MM.1S (cell line): ENCODE results near the gene CDON.

Experiments used
- CTCF ChIP-seq: fragments of 300-600 bp; sonication (generic); IDR thresholded peaks from 2 replicates; pipeline ENCODE4 v1.5.1; 2016; ENCODE audit warnings: antibody characterized with exemption, low read length, mixed read lengths
- EZH2 ChIP-seq: fragments of 300-600 bp; sonication (generic); optimal IDR thresholded peaks from 2 replicates; pipeline ENCODE3; 2017; ENCODE audit warnings: low read depth, mild to moderate bottlenecking, antibody characterized with exemption, low read length, mixed read lengths
- EZH2phosphoT487 ChIP-seq: fragments of 300-600 bp; sonication (generic); IDR thresholded peaks from 2 replicates; pipeline ENCODE4 v1.6.1; 2018; ENCODE audit warnings: antibody characterized with exemption, low read length

- TF ChIP-seq CTCF: no peak
- TF ChIP-seq EZH2: no peak
- no peak for TF ChIP-seq EZH2phosphoT487
Observed at GRCh38 chr11:125959511-125959910, 103.2 kb downstream of the CDON start.
